Esophagus squamous epithelium (tissue), 5 donors: Measurements from ENCODE around the gene SLAIN2. TPM values are rescaled to one million over a fixed set of nuclear protein-coding genes. Genes with fewer than 3 reads are reported as not detected.

Experiments
- DNase-seq: peaks from one replicate; lab custom pipeline; 2025; lab: John Stamatoyannopoulos, UW
- H3K27ac ChIP-seq, 4 donors: fragments of 200-600 bp; sonication (generic); one replicate each; pipeline ENCODE4 v1.5.1; 2016 to 2019; ENCODE audit warnings: mild to moderate bottlenecking in 1 of 4
- H3K27me3 ChIP-seq, 4 donors: fragments of 200-600 bp; sonication (generic); 1 replicate in 3 of 4; 2 replicates in 1 of 4; pipeline versions ENCODE4 v1.5.1 to v1.6.0; 2017 to 2021; ENCODE audit warnings: antibody characterized with exemption in 1 of 4
- H3K36me3 ChIP-seq, 3 donors: fragments of 200-600 bp; sonication (generic); one replicate each; pipeline ENCODE4 v1.5.1; 2016 to 2019
- H3K4me1 ChIP-seq, 3 donors: fragments of 200-600 bp; sonication (generic); one replicate each; pipeline ENCODE4 v1.5.1; 2017 to 2019
- H3K4me3 ChIP-seq, 4 donors: fragments of 200-600 bp; sonication (generic); 1 replicate in 3 of 4; 2 replicates in 1 of 4; pipeline ENCODE4 v1.5.1; 2016 to 2019; ENCODE audit warnings: mild to moderate bottlenecking in 2 of 4, moderate library complexity in 1 of 4
- H3K9me3 ChIP-seq, 3 donors: fragments of 200-600 bp; sonication (generic); one replicate each; pipeline ENCODE4 v1.5.1; 2016 to 2019
- POLR2A ChIP-seq, 4 donors: fragments of 450-650 bp; IDR thresholded peaks; one replicate each; pipeline ENCODE4 v1.6.1; 2017; ENCODE audit warnings: antibody characterized with exemption in 4 of 4, mild to moderate bottlenecking in 4 of 4, moderate library complexity in 3 of 4
- WGBS, 2 donors: methylation state at CpG; one replicate each; pipeline ENCODE4 v1.1.5; 2018; 5-methylcytosine and 5-hydroxymethylcytosine counted together
- intact Hi-C: fragments of 100-400 bp; cut with DNase I; formaldehyde crosslinking; loops from one replicate; pipeline ENCODE4 v1.15.0; 2022
- total RNA-seq, 4 donors: library from RNA; depleted of rRNA; stranded (reverse); fragments of >200 nt; gene quantifications; one replicate each; pipeline ENCODE4 v1.1.0, GENCODE V29; 2016
- TF ChIP-seq, protein P1 (sequence below), 6 experiments: fragments of 450-650 bp in 4 of 6; fragments of 200-600 bp in 2 of 6; sonication (generic) in 2 of 6; IDR thresholded peaks; one replicate each; pipeline ENCODE4 v1.5.1; 2016 to 2019; ENCODE audit warnings: antibody characterized with exemption in 6 of 6, mild to moderate bottlenecking in 4 of 6, moderate library complexity in 4 of 6
- donor health status: DM: yes; HTN: yes; CAD: no.

SLAIN2 gene
- total RNA-seq, 4 donors from 2014 or later, result 30.1 to 88.9 (median 75.4) TPM

DNA sequence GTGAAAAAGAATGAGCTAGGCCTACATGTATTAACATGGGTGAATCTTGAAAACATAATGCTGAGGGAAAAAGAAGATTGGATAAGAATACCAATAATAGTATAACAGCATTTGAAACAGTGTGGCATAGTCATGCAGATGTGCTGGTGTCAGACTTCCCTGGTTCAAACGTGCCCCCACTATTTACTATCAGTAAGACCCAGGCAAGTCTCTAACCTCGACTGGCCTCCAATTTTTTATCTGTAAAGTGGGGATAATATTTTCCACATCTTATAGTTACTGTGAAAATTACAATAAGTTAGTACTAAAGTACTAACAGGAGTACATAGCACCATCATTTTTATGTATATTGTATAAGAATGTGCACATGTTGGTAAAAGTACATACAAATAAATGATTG is 17.0 kb upstream of the SLAIN2 start:
- Histone ChIP-seq H3K27me3 (no peaks in the 10 kb centered on the region), H3K9me3 (no peaks in the 10 kb centered on the region), H3K36me3 (no peaks in the 10 kb centered on the region), H3K4me3 (no peak overlapping the region), H3K4me1 (peaks cover 0 to 9% (median 0%) of the 10 kb centered on the region in 3 donors), H3K27ac (no peak overlapping the region)
- TF ChIP-seq POLR2A (IDR thresholded peaks at IDR 0.05), result no peak
- TF ChIP-seq, protein P1, sequence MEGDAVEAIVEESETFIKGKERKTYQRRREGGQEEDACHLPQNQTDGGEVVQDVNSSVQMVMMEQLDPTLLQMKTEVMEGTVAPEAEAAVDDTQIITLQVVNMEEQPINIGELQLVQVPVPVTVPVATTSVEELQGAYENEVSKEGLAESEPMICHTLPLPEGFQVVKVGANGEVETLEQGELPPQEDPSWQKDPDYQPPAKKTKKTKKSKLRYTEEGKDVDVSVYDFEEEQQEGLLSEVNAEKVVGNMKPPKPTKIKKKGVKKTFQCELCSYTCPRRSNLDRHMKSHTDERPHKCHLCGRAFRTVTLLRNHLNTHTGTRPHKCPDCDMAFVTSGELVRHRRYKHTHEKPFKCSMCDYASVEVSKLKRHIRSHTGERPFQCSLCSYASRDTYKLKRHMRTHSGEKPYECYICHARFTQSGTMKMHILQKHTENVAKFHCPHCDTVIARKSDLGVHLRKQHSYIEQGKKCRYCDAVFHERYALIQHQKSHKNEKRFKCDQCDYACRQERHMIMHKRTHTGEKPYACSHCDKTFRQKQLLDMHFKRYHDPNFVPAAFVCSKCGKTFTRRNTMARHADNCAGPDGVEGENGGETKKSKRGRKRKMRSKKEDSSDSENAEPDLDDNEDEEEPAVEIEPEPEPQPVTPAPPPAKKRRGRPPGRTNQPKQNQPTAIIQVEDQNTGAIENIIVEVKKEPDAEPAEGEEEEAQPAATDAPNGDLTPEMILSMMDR (IDR thresholded peaks at IDR 0.05), result no peak
- intact Hi-C loops, result no loop called here
- no peak for DNase-seq
- 51 to 62% methylated on average over 2 of the region's 2 CpGs for WGBS, 2 donors

- no peaks in the 10 kb centered on the region for H3K27me3 ChIP-seq
- no peaks in the 10 kb centered on the region for H3K36me3 ChIP-seq
- 71 to 86% methylated on average over 1 of the region's 1 CpG for whole genome bisulfite sequencing, 2 donors
- no peak for DNase-seq
- peak overlapping the region in 1 of 4 donors; percentile 3 for H3K27ac ChIP-seq
- intact Hi-C loops, result no loop called here
- no peaks in the 10 kb centered on the region for H3K9me3 ChIP-seq
- H3K4me1 ChIP-seq, result peaks cover 0 to 42% (median 3%) of the 10 kb centered on the region in 3 donors
- TF ChIP-seq POLR2A (IDR thresholded peaks at IDR 0.05), result no peak
- TF ChIP-seq, protein P1 (IDR thresholded peaks at IDR 0.05), result no peak
- no peak overlapping the region for H3K4me3 ChIP-seq
Measured at GRCh38 chr4:48329193-48329592, 12.1 kb upstream of the SLAIN2 start.

GRCh38 chr4:48329976-48330375 is 11.4 kb upstream of the SLAIN2 start:
- H3K36me3 ChIP-seq, result no peaks in the 10 kb centered on the region
- no peak for DNase-seq
- intact Hi-C loops, result no loop called here
- H3K27ac ChIP-seq, result peak overlapping the region in 3 of 4 donors; percentile 2 to 49 (median 49)
- peaks cover 0 to 50% (median 3%) of the 10 kb centered on the region in 3 donors for H3K4me1 ChIP-seq
- H3K4me3 ChIP-seq, result no peak overlapping the region
- no peak for TF ChIP-seq POLR2A (IDR thresholded peaks at IDR 0.05)
- TF ChIP-seq, protein P1 (IDR thresholded peaks at IDR 0.05), result no peak
- no peaks in the 10 kb centered on the region for H3K9me3 ChIP-seq
- H3K27me3 ChIP-seq, result no peaks in the 10 kb centered on the region

- TF ChIP-seq POLR2A (IDR thresholded peaks at IDR 0.05), result no peak
- TF ChIP-seq, protein P1 (IDR thresholded peaks at IDR 0.05), result no peak
- intact Hi-C loops, result no loop called here
- H3K27ac ChIP-seq, result peak overlapping the region in 3 of 4 donors; percentile 35 to 56 (median 40)
- H3K9me3 ChIP-seq, result no peaks in the 10 kb centered on the region
- peaks cover 0 to 67% (median 5%) of the 10 kb centered on the region in 3 donors for H3K4me1 ChIP-seq
- 44 to 75% methylated on average over 6 to 9 of the region's 9 CpGs for WGBS, 2 donors
- no peak for DNase-seq
- no peak overlapping the region for H3K4me3 ChIP-seq
- no peaks in the 10 kb centered on the region for H3K27me3 ChIP-seq
- H3K36me3 ChIP-seq, result no peaks in the 10 kb centered on the region
Measured at GRCh38 chr4:48331577-48332330, 9.6 kb upstream of the SLAIN2 start.

DNA sequence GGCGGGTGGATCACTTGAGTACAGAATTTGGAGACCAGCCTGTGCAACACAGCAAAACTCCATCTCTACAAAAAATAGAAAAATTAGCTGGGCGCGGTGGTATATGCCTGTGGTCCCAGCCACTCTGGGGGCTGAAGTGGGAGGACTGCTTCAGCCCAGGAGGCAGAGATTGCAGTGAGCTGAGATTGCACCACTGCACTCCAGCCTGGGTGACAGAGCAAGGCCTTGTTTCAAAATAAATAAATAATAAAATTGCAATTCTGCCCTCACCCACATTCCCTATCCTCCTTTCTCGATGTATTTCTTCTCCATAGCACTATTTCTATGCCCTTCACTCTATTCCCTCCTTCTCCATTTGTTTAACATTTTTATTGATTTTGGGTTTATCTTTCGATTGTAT is 8.7 kb upstream of the SLAIN2 start:
- no peaks in the 10 kb centered on the region for H3K9me3 ChIP-seq
- 91% methylated on average over 5 of the region's 5 CpGs for WGBS, 2 donors
- H3K4me1 ChIP-seq, result peaks cover 4 to 76% (median 11%) of the 10 kb centered on the region in 3 donors
- H3K4me3 ChIP-seq, result no peak overlapping the region
- TF ChIP-seq POLR2A (IDR thresholded peaks at IDR 0.05), result no peak
- no peaks in the 10 kb centered on the region for H3K36me3 ChIP-seq
- intact Hi-C loops, result no loop called here
- no peaks in the 10 kb centered on the region for H3K27me3 ChIP-seq
- DNase-seq, result no peak
- H3K27ac ChIP-seq, result peak overlapping the region in 1 of 4 donors; percentile 35
